Type B pancreatic cell (in vitro differentiated cells): ENCODE data around the gene AQP2. TPM values are rescaled to one million over a fixed set of nuclear protein-coding genes. Genes with fewer than 3 reads are reported as not detected.

Experiments used
- DNase-seq: peaks from one replicate; pipeline ENCODE4 v3.0.0; 2021; ENCODE audit warnings: mixed read lengths; ENCODE audit not compliant: unreplicated experiment; ENCODE audit errors: extremely low spot score
- H3K27ac Mint-ChIP-seq: 2 replicates; pipeline ENCODE4 v1.8.0; 2021; ENCODE audit warnings: mild to moderate bottlenecking, mixed read lengths
- H3K27me3 Mint-ChIP-seq: 2 replicates; pipeline ENCODE4 v1.8.0; 2021; ENCODE audit warnings: mixed read lengths
- H3K36me3 Mint-ChIP-seq: 2 replicates; pipeline ENCODE4 v1.8.0; 2021; ENCODE audit warnings: mixed read lengths
- H3K4me1 Mint-ChIP-seq: one replicate; pipeline ENCODE4 v1.8.0; 2021; ENCODE audit warnings: mixed read lengths; ENCODE audit not compliant: unreplicated experiment
- H3K4me3 Mint-ChIP-seq: 2 replicates; pipeline ENCODE4 v1.8.0; 2021; ENCODE audit warnings: mild to moderate bottlenecking, mixed read lengths
- H3K9me3 Mint-ChIP-seq: 2 replicates; pipeline ENCODE4 v1.8.0; 2021; ENCODE audit warnings: mixed read lengths
- total RNA-seq: library from RNA; stranded (reverse); gene quantifications from 2 replicates; pipeline ENCODE4 v1.2.1, GENCODE V29; 2021; ENCODE audit warnings: low replicate concordance
- TF ChIP-seq, protein P1 (sequence below): fragments of 200-600 bp; sonication (generic); conservative IDR thresholded peaks from 2 replicates; pipeline ENCODE4 v1.5.0; 2021; ENCODE audit warnings: antibody characterized with exemption, mild to moderate bottlenecking

Gene AQP2
- total RNA-seq, 1 donor from 2014 or later: not detected

DNA sequence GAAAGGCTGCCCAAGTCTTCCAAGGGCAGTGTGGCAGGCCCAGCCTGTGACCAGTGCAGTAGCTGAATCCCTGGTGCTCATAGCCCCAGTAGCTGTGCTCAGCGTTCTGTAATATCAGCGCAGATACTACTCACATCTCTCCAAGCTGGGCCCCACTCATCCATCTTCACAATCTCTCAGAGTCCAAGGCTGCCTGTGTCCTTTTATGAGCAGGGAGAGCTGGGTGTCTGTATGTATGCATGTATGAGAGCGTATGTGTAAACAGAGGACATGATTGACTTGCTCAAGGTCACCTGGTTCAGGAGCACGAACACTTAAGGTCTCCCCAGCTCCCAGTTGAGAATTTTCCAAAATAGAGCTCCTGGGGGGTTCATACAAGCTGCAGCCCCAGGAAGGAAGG lies 27.6 kb downstream of the AQP2 start:
- Mint-ChIP-seq H3K4me3 (peak overlapping the region; percentile 4), H3K9me3 (no peaks in the 10 kb centered on the region), H3K27me3 (no peaks in the 10 kb centered on the region), H3K36me3 (no peaks in the 10 kb centered on the region), H3K27ac (no peak overlapping the region), H3K4me1 (peaks cover 42% of the 10 kb centered on the region)
- no peak for DNase-seq
- TF ChIP-seq, protein P1, sequence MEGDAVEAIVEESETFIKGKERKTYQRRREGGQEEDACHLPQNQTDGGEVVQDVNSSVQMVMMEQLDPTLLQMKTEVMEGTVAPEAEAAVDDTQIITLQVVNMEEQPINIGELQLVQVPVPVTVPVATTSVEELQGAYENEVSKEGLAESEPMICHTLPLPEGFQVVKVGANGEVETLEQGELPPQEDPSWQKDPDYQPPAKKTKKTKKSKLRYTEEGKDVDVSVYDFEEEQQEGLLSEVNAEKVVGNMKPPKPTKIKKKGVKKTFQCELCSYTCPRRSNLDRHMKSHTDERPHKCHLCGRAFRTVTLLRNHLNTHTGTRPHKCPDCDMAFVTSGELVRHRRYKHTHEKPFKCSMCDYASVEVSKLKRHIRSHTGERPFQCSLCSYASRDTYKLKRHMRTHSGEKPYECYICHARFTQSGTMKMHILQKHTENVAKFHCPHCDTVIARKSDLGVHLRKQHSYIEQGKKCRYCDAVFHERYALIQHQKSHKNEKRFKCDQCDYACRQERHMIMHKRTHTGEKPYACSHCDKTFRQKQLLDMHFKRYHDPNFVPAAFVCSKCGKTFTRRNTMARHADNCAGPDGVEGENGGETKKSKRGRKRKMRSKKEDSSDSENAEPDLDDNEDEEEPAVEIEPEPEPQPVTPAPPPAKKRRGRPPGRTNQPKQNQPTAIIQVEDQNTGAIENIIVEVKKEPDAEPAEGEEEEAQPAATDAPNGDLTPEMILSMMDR: no peak

DNA sequence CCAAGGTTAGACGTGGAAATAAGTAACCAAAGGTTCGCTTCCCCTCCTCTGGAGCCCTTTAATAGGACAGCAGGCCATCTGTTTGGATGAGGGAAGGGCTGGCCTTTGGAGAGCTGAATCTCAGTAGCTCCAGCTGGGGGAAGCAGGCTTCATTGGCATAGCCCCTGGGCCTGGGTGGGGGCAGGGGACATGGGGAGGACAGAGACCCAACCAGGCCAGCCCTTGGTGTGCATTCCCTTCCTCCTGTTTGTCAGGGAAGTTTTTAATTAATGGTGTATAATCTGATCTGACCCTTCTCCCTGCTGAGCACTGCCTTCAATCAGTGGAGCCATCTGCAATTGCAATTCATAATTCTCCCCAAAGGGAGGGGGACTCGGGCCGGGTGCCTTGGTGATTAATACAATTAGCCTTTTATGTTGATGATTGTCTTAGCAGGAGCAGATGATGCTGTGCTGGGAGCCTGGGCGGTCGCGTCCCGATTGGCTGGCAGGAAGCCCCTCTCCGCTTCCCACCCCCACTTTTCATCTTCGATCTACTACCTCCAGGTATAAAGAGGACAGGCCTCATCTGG lies 28.6 kb downstream of the AQP2 start:
- TF ChIP-seq, protein P1: no peak
- H3K9me3 Mint-ChIP-seq: no peaks in the 10 kb centered on the region
- no peaks in the 10 kb centered on the region for H3K36me3 Mint-ChIP-seq
- peak overlapping the region; percentile 23 for H3K27ac Mint-ChIP-seq
- H3K4me3 Mint-ChIP-seq: no peak overlapping the region
- H3K4me1 Mint-ChIP-seq: peaks cover 50% of the 10 kb centered on the region
- no peaks in the 10 kb centered on the region for H3K27me3 Mint-ChIP-seq
- no peak for DNase-seq

DNA sequence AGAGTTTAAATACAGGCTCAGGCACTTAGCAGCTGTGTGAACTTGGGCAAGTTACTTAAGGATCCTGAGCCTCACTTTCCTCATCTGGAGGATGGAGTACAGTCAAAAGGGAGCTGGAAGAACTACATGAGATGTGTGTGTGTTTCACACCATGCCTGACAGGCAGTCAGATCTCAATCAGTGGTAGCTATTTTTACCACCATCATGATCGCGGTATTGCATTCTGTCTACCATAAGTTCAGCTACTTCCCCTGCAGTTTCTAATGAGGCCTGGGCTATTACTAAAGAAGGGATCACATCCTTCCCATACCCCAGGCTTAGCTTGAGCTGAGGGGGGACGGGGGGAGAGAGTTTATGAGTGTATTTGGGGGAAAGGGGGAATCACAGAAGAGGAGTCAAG lies 29.3 kb downstream of the AQP2 start:
- Mint-ChIP-seq H3K36me3 (no peaks in the 10 kb centered on the region), H3K4me1 (peaks cover 56% of the 10 kb centered on the region), H3K27me3 (no peaks in the 10 kb centered on the region), H3K9me3 (no peaks in the 10 kb centered on the region), H3K27ac (peak overlapping the region; percentile 23), H3K4me3 (no peak overlapping the region)
- TF ChIP-seq, protein P1: no peak
- DNase-seq: no peak

DNA sequence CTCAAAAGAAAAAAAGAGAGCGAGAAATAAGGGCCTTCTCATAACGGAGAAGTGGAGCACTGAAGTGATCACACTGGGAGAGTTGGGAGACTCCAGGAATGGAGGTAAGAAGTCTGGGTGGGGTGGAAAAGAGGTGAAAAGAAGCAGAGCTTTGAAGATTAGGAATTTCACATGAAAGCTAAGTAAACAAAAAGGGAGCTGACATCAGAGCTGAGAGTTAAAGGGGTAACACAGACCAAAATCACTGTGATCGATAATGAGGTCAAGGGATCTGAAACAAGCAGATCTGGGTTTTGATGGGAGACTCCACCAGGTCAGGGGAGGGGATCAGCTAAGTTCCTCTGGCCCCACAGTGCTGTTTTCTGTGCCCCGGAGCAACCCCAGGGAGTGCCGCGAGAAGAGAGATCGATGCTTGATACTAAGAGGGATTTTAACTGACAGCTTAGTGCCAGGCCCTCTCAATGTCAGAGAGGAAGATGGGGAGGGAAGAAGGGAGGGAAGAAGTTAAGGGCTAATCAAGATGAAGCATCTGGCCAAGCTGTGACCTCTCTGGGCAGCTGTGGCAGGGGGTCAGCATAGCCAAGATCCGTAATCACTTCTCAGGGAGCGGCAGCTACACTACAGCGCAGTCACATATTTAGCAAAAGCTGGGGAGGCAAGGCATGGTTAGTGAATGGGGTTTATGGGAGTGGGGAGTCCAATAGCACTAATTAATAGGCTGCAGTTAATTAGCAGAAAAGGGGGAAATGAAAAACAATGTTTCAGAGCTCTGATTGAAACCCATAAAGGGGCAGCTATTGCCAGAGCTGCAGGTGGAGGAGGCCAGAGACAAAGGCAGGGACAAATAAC lies 30.2 kb downstream of the AQP2 start:
- Mint-ChIP-seq H3K27ac (peak overlapping the region; percentile 64), H3K9me3 (no peaks in the 10 kb centered on the region), H3K36me3 (no peaks in the 10 kb centered on the region), H3K27me3 (no peaks in the 10 kb centered on the region), H3K4me1 (peaks cover 64% of the 10 kb centered on the region), H3K4me3 (peak overlapping the region; percentile 10)
- DNase-seq: no peak
- TF ChIP-seq, protein P1: no peak

DNA sequence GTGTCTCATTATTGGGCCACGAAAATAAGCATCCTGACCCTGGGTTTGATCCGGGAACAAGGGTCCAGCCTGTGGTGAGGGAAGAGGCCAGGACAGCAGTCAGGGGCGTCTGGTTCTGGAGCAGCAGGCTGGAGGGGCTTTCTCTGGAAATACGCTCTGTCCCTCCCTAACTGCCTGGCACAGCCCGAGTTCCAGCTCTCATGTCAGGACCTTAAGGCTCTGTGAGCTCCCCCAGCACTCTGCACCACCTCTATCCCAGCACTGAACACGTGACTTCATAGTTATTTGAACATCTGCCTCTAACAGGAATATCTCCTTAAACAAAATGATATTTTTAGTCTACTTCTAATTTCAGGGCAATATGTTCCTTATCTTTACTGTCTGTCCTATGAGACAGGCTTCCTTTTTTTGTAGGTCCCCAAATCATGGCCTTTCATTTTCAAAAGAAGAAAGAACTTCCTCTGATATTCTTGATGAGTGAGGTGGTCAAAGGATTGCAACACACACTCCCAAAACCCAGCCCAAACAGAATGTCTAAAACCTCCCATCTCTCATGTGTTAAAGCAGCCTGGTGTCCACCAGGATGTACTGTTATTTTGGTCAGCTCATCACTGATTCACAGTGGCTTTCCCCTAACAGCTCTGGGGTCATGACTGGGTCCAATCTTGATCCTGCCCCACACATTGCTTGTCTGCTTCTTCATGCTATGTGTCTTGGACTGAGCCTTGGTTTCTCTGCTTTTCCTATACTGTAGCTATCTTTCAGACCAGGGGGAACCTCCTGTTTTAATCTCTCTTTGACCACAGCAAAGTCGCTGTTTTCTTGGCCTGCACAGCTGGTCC lies 31.9 kb downstream of the AQP2 start:
- TF ChIP-seq, protein P1: no peak
- Mint-ChIP-seq H3K27me3 (no peaks in the 10 kb centered on the region), H3K27ac (peak overlapping the region; percentile 13), H3K9me3 (no peaks in the 10 kb centered on the region), H3K4me1 (peaks cover 68% of the 10 kb centered on the region), H3K36me3 (peaks cover 3% of the 10 kb centered on the region), H3K4me3 (no peak overlapping the region)
- DNase-seq: no peak
